Breast epithelium (tissue), 4 donors: Measurements from ENCODE around the gene FBXO47. TPM values are rescaled to one million over a fixed set of nuclear protein-coding genes. Genes with fewer than 3 reads are reported as not detected.

Experiments used
- DNase-seq, 2 donors: peaks; one replicate each; pipeline ENCODE4 v3.0.0-alpha.2; 2019; ENCODE audit warnings: low spot score in 2 of 2
- H3K27ac ChIP-seq, 2 donors: fragments of 200-600 bp; sonication (generic) in 1 of 2; one replicate each; pipeline ENCODE4 v1.5.1; 2016 to 2019; ENCODE audit warnings: mild to moderate bottlenecking in 1 of 2
- H3K27me3 ChIP-seq, 2 donors: fragments of 200-600 bp; sonication (generic) in 1 of 2; one replicate each; pipeline versions ENCODE4 v1.5.1 to v1.6.0; 2017 to 2019; ENCODE audit warnings: control low read depth in 1 of 2, mild to moderate bottlenecking in 1 of 2
- H3K36me3 ChIP-seq: fragments of 200-600 bp; one replicate; pipeline ENCODE4 v1.5.1; 2019
- H3K4me1 ChIP-seq, 2 donors: fragments of 200-600 bp; sonication (generic); one replicate each; pipeline ENCODE4 v1.5.1; 2016 to 2019; ENCODE audit warnings: control low read depth in 1 of 2
- H3K4me3 ChIP-seq, 3 donors: fragments of 200-600 bp; sonication (generic); 1 replicate in 2 of 3; 2 replicates in 1 of 3; pipeline ENCODE4 v1.5.1; 2016 to 2019; ENCODE audit warnings: mild to moderate bottlenecking in 3 of 3, moderate library complexity in 2 of 3
- H3K9me3 ChIP-seq, 2 donors: fragments of 200-600 bp; sonication (generic) in 1 of 2; one replicate each; pipeline ENCODE4 v1.5.1; 2016 to 2019; ENCODE audit warnings: control low read depth in 1 of 2
- POLR2A ChIP-seq: fragments of 450-650 bp; IDR thresholded peaks from one replicate; pipeline ENCODE4 v1.6.1; 2016; ENCODE audit warnings: antibody characterized with exemption, mild to moderate bottlenecking, moderate library complexity
- POLR2AphosphoS5 ChIP-seq, 3 donors: sonication (generic); formaldehyde crosslinking; IDR thresholded peaks; one replicate each; pipeline ENCODE4 v1.6.1; 2017; ENCODE audit warnings: antibody characterized with exemption in 3 of 3
- intact Hi-C: fragments of 100-400 bp; cut with DNase I; formaldehyde crosslinking; loops from one replicate; pipeline ENCODE4 v1.15.1; 2023; ENCODE audit warnings: low total_unique reads
- total RNA-seq, 3 donors: library from RNA; depleted of rRNA; stranded (reverse); fragments of >200 nt; gene quantifications; one replicate each; pipeline ENCODE4 v1.1.0, GENCODE V29; 2016
- TF ChIP-seq, protein P1 (sequence below), 3 donors: fragments of 450-650 bp; IDR thresholded peaks; one replicate each; pipeline ENCODE4 v1.5.1; 2016 to 2017; ENCODE audit warnings: antibody characterized with exemption in 3 of 3, mild to moderate bottlenecking in 3 of 3, moderate library complexity in 3 of 3

The FBXO47 gene
- total RNA-seq, 3 donors from 2014 or later, result not detected

- Histone ChIP-seq H3K27me3 (no peaks in the 10 kb centered on the region), H3K27ac (peak overlapping the region; percentile 86 to 96), H3K9me3 (no peaks in the 10 kb centered on the region), H3K4me1 (peaks cover 10 to 13% of the 10 kb centered on the region in 2 donors), H3K36me3 (no peaks in the 10 kb centered on the region), H3K4me3 (peak overlapping the region; percentile 12 to 54 (median 23))
- no peak for TF ChIP-seq POLR2A
- TF ChIP-seq POLR2AphosphoS5 (IDR thresholded peaks at IDR 0.05), result peak; percentile 40 to 79 (median 64)
- intact Hi-C loops, result no loop called here
- DNase-seq, result peak; percentile 57 to 65
Observed at GRCh38 chr17:39002991-39003715, 36.0 kb upstream of the FBXO47 start.

DNA sequence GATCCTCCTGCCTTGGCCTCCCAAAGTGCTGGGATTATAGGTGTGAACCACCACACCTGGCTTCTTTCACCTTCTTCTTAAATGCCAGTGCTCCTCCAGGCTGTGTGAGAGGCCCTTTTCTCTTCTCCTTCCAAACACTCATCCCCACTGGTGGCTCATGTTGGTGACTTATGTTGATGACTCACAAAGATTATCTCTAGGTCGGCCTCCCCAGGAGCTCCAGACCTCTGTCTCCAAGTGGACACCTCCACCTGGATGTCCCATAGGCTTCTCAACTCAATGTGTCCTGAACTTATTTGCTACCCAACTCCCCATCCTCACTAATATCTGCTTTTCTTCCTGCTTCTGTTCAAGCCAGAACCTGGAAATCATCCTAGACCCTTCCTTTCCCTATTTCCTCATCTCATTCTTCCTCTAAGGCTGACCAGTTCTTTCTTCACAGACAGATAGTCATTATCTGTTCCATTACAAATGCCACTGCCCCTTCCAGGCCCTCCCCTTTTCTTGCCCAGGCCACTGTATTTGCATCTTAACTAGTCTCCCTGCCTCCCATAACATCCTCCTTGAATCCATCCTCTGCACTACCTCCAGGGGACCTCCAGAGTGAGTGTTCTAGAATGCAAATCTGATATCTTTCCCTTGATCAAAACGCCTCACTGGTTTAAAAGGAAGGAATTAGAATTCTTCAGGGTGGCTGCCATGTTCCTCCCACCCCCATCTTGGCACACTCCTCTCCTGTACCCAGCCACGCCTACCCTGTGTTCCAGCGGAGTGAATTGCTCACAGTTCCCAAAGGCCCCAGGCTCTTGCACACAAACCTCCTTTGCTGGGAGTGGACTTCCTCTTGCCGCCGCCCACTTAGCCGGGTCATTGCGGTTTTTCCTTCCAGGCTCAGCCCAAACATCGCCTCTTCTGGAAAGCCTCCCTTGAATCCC is 34.8 kb upstream of the FBXO47 start:
- peaks cover 10 to 13% of the 10 kb centered on the region in 2 donors for H3K4me1 ChIP-seq
- intact Hi-C loops, result no loop called here
- peaks cover 10% of the 10 kb centered on the region in 2 donors for H3K9me3 ChIP-seq
- peak in 2 of 3 donors; percentile 46 to 78 for TF ChIP-seq POLR2AphosphoS5 (IDR thresholded peaks at IDR 0.05)
- TF ChIP-seq POLR2A, result no peak
- TF ChIP-seq, protein P1, sequence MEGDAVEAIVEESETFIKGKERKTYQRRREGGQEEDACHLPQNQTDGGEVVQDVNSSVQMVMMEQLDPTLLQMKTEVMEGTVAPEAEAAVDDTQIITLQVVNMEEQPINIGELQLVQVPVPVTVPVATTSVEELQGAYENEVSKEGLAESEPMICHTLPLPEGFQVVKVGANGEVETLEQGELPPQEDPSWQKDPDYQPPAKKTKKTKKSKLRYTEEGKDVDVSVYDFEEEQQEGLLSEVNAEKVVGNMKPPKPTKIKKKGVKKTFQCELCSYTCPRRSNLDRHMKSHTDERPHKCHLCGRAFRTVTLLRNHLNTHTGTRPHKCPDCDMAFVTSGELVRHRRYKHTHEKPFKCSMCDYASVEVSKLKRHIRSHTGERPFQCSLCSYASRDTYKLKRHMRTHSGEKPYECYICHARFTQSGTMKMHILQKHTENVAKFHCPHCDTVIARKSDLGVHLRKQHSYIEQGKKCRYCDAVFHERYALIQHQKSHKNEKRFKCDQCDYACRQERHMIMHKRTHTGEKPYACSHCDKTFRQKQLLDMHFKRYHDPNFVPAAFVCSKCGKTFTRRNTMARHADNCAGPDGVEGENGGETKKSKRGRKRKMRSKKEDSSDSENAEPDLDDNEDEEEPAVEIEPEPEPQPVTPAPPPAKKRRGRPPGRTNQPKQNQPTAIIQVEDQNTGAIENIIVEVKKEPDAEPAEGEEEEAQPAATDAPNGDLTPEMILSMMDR (IDR thresholded peaks at IDR 0.05), result peak in 1 of 3 donors; percentile 13
- peak overlapping the region; percentile 86 to 96 for H3K27ac ChIP-seq
- H3K4me3 ChIP-seq, result peak overlapping the region; percentile 12 to 54 (median 23)
- H3K36me3 ChIP-seq, result no peaks in the 10 kb centered on the region
- peak; percentile 59 to 73 for DNase-seq
- H3K27me3 ChIP-seq, result no peaks in the 10 kb centered on the region

GRCh38 chr17:39000021-39000601 is 32.9 kb upstream of the FBXO47 start:
- TF ChIP-seq POLR2AphosphoS5 (IDR thresholded peaks at IDR 0.05) (no peak), POLR2A (no peak)
- TF ChIP-seq, protein P1 (IDR thresholded peaks at IDR 0.05), result no peak
- Histone ChIP-seq H3K4me3 (no peak overlapping the region), H3K27me3 (no peaks in the 10 kb centered on the region), H3K9me3 (peaks cover 17 to 19% of the 10 kb centered on the region in 2 donors), H3K4me1 (peaks cover 10 to 13% of the 10 kb centered on the region in 2 donors), H3K36me3 (no peaks in the 10 kb centered on the region), H3K27ac (peak overlapping the region; percentile 86 to 96)
- no peak for DNase-seq
- intact Hi-C loops, result no loop called here

- TF ChIP-seq, protein P1 (IDR thresholded peaks at IDR 0.05), result no peak
- TF ChIP-seq POLR2A, result no peak
- no peak for TF ChIP-seq POLR2AphosphoS5 (IDR thresholded peaks at IDR 0.05)
Observed at GRCh38 chr17:38996660-38997337, 29.6 kb upstream of the FBXO47 start.

GRCh38 chr17:38994026-38994425 is 26.8 kb upstream of the FBXO47 start:
- intact Hi-C loops, result no loop called here
- H3K36me3 ChIP-seq, result no peaks in the 10 kb centered on the region
- H3K27me3 ChIP-seq, result no peaks in the 10 kb centered on the region
- TF ChIP-seq, protein P1 (IDR thresholded peaks at IDR 0.05), result no peak
- no peak for TF ChIP-seq POLR2AphosphoS5 (IDR thresholded peaks at IDR 0.05)
- no peak for TF ChIP-seq POLR2A
- no peak for DNase-seq
- H3K27ac ChIP-seq, result no peak overlapping the region
- H3K4me1 ChIP-seq, result no peaks in the 10 kb centered on the region
- no peak overlapping the region for H3K4me3 ChIP-seq
- H3K9me3 ChIP-seq, result peaks cover 17 to 19% of the 10 kb centered on the region in 2 donors

More at GRCh38 chr17:38996660-38997337, 29.6 kb upstream of the FBXO47 start:
- no peak overlapping the region for H3K4me3 ChIP-seq
- intact Hi-C loops, result no loop called here
- H3K27me3 ChIP-seq, result no peaks in the 10 kb centered on the region
- H3K27ac ChIP-seq, result no peak overlapping the region
- H3K9me3 ChIP-seq, result peaks cover 17 to 19% of the 10 kb centered on the region in 2 donors
- DNase-seq, result no peak
- H3K4me1 ChIP-seq, result peaks cover 0 to 3% of the 10 kb centered on the region in 2 donors
- H3K36me3 ChIP-seq, result no peaks in the 10 kb centered on the region
